PFSK-1 (cell line): ENCODE results near the gene RALGPS1.

Experiments
- FOXP2 ChIP-seq: optimal IDR thresholded peaks from 2 replicates; pipeline ENCODE3; 2011; ENCODE audit warnings: borderline replicate concordance, control low read depth, inconsistent platforms; ENCODE audit not compliant: insufficient read depth; ENCODE audit errors: extremely low read length, extremely low read depth
- POLR2AphosphoS5 ChIP-seq: IDR thresholded peaks from 2 replicates; pipeline ENCODE4 v1.6.1; 2012; ENCODE audit warnings: low read depth, mild to moderate bottlenecking, control low read depth, low read length, moderate library complexity
- SIN3A ChIP-seq: IDR thresholded peaks from 2 replicates; pipeline ENCODE4 v1.6.1; 2012; ENCODE audit warnings: mild to moderate bottlenecking, low read length, moderate library complexity, borderline replicate concordance; ENCODE audit not compliant: insufficient read depth
- TAF1 ChIP-seq: IDR thresholded peaks from 2 replicates; pipeline ENCODE4 v1.6.1; 2012; ENCODE audit warnings: low read length, control low read depth, borderline replicate concordance; ENCODE audit not compliant: insufficient read depth
- TF ChIP-seq, protein P1 (sequence below), 2 experiments: IDR thresholded peaks; 2 replicates each; pipeline versions ENCODE4 v1.6.1 to v1.8.0; 2011 to 2012; ENCODE audit warnings: low read depth in 2 of 2, low read length in 2 of 2, control low read depth in 1 of 2, inconsistent platforms in 1 of 2, mild to moderate bottlenecking in 1 of 2, moderate library complexity in 1 of 2; ENCODE audit not compliant: insufficient read depth in 1 of 2

RALGPS1 gene

GRCh38 chr9:127204771-127205470, 290.3 kb downstream of the RALGPS1 start:
- TF ChIP-seq SIN3A = no peak
- TF ChIP-seq POLR2AphosphoS5 = no peak
- TF ChIP-seq FOXP2 = no peak
- TF ChIP-seq TAF1 = no peak
- TF ChIP-seq, protein P1, sequence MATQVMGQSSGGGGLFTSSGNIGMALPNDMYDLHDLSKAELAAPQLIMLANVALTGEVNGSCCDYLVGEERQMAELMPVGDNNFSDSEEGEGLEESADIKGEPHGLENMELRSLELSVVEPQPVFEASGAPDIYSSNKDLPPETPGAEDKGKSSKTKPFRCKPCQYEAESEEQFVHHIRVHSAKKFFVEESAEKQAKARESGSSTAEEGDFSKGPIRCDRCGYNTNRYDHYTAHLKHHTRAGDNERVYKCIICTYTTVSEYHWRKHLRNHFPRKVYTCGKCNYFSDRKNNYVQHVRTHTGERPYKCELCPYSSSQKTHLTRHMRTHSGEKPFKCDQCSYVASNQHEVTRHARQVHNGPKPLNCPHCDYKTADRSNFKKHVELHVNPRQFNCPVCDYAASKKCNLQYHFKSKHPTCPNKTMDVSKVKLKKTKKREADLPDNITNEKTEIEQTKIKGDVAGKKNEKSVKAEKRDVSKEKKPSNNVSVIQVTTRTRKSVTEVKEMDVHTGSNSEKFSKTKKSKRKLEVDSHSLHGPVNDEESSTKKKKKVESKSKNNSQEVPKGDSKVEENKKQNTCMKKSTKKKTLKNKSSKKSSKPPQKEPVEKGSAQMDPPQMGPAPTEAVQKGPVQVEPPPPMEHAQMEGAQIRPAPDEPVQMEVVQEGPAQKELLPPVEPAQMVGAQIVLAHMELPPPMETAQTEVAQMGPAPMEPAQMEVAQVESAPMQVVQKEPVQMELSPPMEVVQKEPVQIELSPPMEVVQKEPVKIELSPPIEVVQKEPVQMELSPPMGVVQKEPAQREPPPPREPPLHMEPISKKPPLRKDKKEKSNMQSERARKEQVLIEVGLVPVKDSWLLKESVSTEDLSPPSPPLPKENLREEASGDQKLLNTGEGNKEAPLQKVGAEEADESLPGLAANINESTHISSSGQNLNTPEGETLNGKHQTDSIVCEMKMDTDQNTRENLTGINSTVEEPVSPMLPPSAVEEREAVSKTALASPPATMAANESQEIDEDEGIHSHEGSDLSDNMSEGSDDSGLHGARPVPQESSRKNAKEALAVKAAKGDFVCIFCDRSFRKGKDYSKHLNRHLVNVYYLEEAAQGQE (IDR thresholded peaks at IDR 0.05; ENCODE audit: insufficient read depth in 1 of 2, low read depth in 2 of 2, low read length in 2 of 2) = no peak

DNA sequence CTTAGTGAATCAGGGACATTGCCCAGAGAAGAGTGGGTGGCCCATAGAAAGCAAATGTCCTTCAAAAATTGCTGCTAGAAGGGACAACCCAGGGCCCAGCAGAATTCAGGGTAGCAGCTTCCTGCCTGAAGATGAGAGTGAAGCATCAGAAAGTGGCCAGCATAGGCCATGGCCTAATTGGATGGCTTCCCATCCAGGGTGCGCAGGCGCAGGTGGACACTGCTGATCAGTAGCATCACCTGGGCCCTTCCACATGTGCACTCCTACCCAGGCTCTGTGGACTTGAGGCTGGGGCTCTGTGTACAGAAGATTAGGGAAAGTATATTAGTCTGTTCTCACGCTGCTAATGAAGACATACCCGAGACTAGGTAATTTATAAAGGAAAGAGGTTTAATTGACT, 291.4 kb downstream of the RALGPS1 start:
- TF ChIP-seq FOXP2 = no peak
- no peak for TF ChIP-seq TAF1
- TF ChIP-seq SIN3A = no peak
- TF ChIP-seq POLR2AphosphoS5 = no peak
- TF ChIP-seq, protein P1 (IDR thresholded peaks at IDR 0.05; ENCODE audit: insufficient read depth in 1 of 2, low read depth in 2 of 2, low read length in 2 of 2) = no peak

GRCh38 chr9:127206666-127207065, 292.1 kb downstream of the RALGPS1 start:
- TF ChIP-seq POLR2AphosphoS5 (no peak), TAF1 (no peak), SIN3A (no peak), FOXP2 (no peak)
- TF ChIP-seq, protein P1 (IDR thresholded peaks at IDR 0.05; ENCODE audit: insufficient read depth in 1 of 2, low read depth in 2 of 2, low read length in 2 of 2) = no peak

GRCh38 chr9:127207734-127208410, 293.3 kb downstream of the RALGPS1 start:
- no peak for TF ChIP-seq TAF1

DNA sequence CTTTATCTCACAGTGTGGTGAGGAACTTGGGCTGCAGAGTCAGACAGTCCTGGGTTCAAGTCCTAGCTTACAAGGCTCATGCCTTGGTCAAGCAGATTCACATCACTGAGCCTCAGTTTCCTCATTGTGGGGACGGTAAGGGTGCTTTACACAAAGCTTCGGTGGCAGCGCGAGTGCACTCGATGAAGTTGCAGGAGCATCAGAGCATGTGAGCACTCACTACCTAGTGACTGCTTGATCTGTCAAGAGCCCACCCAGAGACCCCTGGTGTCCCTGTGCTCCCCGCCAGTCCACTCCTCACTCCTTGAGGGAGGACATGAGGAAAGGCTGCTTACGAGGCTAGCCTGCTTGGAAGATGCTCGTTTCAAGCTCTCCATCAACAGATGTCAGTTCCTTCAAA, 293.8 kb downstream of the RALGPS1 start:
- TF ChIP-seq SIN3A (no peak), POLR2AphosphoS5 (no peak), TAF1 (no peak), FOXP2 (no peak)
- TF ChIP-seq, protein P1 (IDR thresholded peaks at IDR 0.05; ENCODE audit: insufficient read depth in 1 of 2, low read depth in 2 of 2, low read length in 2 of 2) = no peak
